Measurements from ENCODE around the gene SLC15A2. TPM values are rescaled to one million over a fixed set of nuclear protein-coding genes. Genes with fewer than 3 reads are reported as not detected.

The SLC15A2 gene
- total and polyA plus RNA-seq, 9 of the 15 experiments (the other 6 are each of a cell fraction or from before 2014, with no cell fraction given): 0.05 to 0.53 (median 0.25) TPM; not detected in 1

DNA sequence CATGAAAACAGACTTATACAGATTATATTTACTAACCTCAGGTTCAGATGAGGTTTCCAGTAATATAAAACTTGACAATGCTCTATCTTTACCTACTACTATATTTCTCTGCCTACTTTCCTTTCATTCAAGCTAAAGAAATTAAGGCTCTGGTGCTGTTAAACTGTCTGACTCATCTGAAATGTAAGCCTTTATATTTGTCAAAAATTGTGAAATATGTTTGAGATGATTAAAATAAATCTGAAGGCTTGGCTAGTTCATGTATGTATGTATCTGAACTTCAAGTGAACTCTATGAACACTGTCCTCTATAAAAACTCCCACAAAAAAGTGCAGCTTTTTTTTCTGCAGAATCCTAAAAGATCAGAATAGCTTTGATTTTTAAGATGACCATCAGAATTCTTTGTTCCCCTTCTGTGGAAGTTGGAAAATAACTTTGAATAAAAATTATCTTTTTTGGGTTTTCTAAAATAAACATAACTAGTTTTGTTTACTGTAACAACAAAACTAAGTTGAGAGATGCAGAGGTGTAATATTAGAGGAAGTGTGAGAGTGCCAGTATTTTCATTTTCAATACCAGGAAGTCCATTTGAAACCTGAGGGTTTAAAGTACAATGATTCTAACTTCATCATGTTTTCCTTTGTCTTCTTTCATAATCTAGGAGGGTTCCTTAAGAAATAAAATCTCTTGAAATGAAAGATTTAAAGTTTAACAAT is 85.7 kb downstream of the SLC15A2 start (continued):
- no peak for TF ChIP-seq PCBP1 (IDR thresholded peaks at IDR 0.05; ENCODE audit: low read depth, low read length, poor library complexity, severe bottlenecking)
- no peak for TF ChIP-seq POLR2G (IDR thresholded peaks at IDR 0.05; ENCODE audit: low read depth, low read length)
- TF ChIP-seq KLF1 (tag; IDR thresholded peaks at IDR 0.05): no peak
- no peak for TF ChIP-seq ATF1 (CRISPR knock-in tag; IDR thresholded peaks at IDR 0.05)
- TF ChIP-seq ATF1 (tag; IDR thresholded peaks at IDR 0.05): no peak
- no peak for TF ChIP-seq ATF7 (IDR thresholded peaks at IDR 0.05)
- TF ChIP-seq XRCC5 (IDR thresholded peaks at IDR 0.05; ENCODE audit: low read depth, low read length): no peak
- no peak for TF ChIP-seq MAFF (IDR thresholded peaks at IDR 0.05; ENCODE audit: low read length)
- no peak for TF ChIP-seq ELF4 (CRISPR knock-in tag; IDR thresholded peaks at IDR 0.05)
- TF ChIP-seq ILK (tag; IDR thresholded peaks at IDR 0.05; ENCODE audit: borderline replicate concordance, low read depth): no peak

- no peaks in the 10 kb centered on the region for H3K4me1 ChIP-seq (replicated peaks in 1 of 2; ENCODE audit: control insufficient read depth in 2 of 2, insufficient read depth in 2 of 2, low read length in 2 of 2)
- no peaks in the 10 kb centered on the region for H3K27me3 ChIP-seq (ENCODE audit: control insufficient read depth in 2 of 2, insufficient read depth in 2 of 2, low read length in 2 of 2)
- no peaks in the 10 kb centered on the region for H3K79me2 ChIP-seq (ENCODE audit: control insufficient read depth, insufficient read depth, low read length)
- H3K9ac ChIP-seq (ENCODE audit: insufficient read depth in 1 of 2, low read depth in 2 of 2, low read length in 2 of 2): no peak overlapping the region
- H3K9me3 ChIP-seq (replicated peaks; ENCODE audit: control insufficient read depth, insufficient read depth, low read depth, low read length): no peaks in the 10 kb centered on the region
- FAIRE-seq (no peak), DNase-seq (ENCODE audit: extremely low read depth in 1 of 4, low spot score in 3 of 4) (no peak), ATAC-seq (no peak)
- H3K36me3 ChIP-seq (ENCODE audit: control insufficient read depth, insufficient read depth, low read length): no peaks in the 10 kb centered on the region
- no peak overlapping the region for H3K4me3 ChIP-seq
- ChIA-PET CTCF (ENCODE audit: low intra/inter-chr PET ratio) (no interaction called here), POLR2A (interaction anchor here (0.6 to 0.9 kb wide), 2 partner anchors 9 to 15 kb away, joined by 3 read pairs; no protein-coding TSS in a partner anchor)
- WGBS (ENCODE audit: insufficient coverage, low coverage, missing lambda C conversion rate): 0% methylated on average over 4 of the region's 5 CpGs
- H2AFZ ChIP-seq (ENCODE audit: low read depth, low read length): no peak overlapping the region
- H3K4me2 ChIP-seq (ENCODE audit: insufficient read depth, low read length): no peak overlapping the region
- in situ Hi-C loops (cut with MboI) (no loop called here), intact Hi-C loops (cut with micrococcal nuclease) (no loop called here)
- no peaks in the 10 kb centered on the region for H3K9me1 ChIP-seq (ENCODE audit: control insufficient read depth, insufficient read depth, low read length)
- H4K20me1 ChIP-seq (replicated peaks; ENCODE audit: control insufficient read depth, insufficient read depth, low read length): no peaks in the 10 kb centered on the region
- H3K27ac ChIP-seq (ENCODE audit: extremely low read depth, low read depth, low read length): no peak overlapping the region
- no TSS peak for BruUV-seq (replicated peaks)
- TF ChIP-seq ZNF764 (CRISPR knock-in tag; IDR thresholded peaks at IDR 0.05; ENCODE audit: low read depth) (no peak), MTA3 (IDR thresholded peaks at IDR 0.05; ENCODE audit: borderline replicate concordance) (no peak), ID3 (CRISPR knock-in tag; IDR thresholded peaks at IDR 0.05) (no peak), ID3 (tag; IDR thresholded peaks at IDR 0.05) (no peak), NFIX (CRISPR knock-in tag; IDR thresholded peaks at IDR 0.05; ENCODE audit: low read depth) (no peak), NR4A1 (CRISPR knock-in tag; IDR thresholded peaks at IDR 0.05) (no peak), NR4A1 (tag; IDR thresholded peaks at IDR 0.05) (no peak), GATA2 (CRISPR knock-in tag; IDR thresholded peaks at IDR 0.05) (no peak), PHB2 (IDR thresholded peaks at IDR 0.05; ENCODE audit: low read depth) (no peak), ZNF766 (CRISPR knock-in tag; conservative IDR thresholded peaks at IDR 0.05) (no peak), NCOA1 (IDR thresholded peaks at IDR 0.05; ENCODE audit: low read depth) (no peak)
- TF ChIP-seq, protein P1, sequence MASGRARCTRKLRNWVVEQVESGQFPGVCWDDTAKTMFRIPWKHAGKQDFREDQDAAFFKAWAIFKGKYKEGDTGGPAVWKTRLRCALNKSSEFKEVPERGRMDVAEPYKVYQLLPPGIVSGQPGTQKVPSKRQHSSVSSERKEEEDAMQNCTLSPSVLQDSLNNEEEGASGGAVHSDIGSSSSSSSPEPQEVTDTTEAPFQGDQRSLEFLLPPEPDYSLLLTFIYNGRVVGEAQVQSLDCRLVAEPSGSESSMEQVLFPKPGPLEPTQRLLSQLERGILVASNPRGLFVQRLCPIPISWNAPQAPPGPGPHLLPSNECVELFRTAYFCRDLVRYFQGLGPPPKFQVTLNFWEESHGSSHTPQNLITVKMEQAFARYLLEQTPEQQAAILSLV (tag; IDR thresholded peaks at IDR 0.05): no peak
These were observed 86.2 kb downstream of the SLC15A2 start for GRCh38 chr3:121980450-121980796.

Data from K562 (cell line).